Stimulated activated CD8-positive, alpha-beta memory T cell treated with anti-CD3 and anti-CD28 coated beads, Interleukin-12 subunit alpha, Interleukin-12 subunit beta, amount 100 ng/mL, for 24 hours (primary cell): ENCODE measurements around the gene PTTG1IP2.
"Not testable (repeated sequence)": the region's sequence is repeated elsewhere in the genome, so short reads cannot be mapped to it uniquely, and the experiment has no call there.

Experiments used
- DNase-seq: peaks from one replicate; pipeline ENCODE4 v3.0.0-alpha.2; 2020; ENCODE audit errors: extremely low read depth

PTTG1IP2 gene

GRCh38 chr7:90469554-90469953, at the start of gene PTTG1IP2:
PTTG1IP2 (plus strand) TSS chr7:90469639; CDS start chr7:90469787, 148 bp downstream.
- no peak for DNase-seq

- no peak for DNase-seq
Observed at GRCh38 chr7:90421651-90422050, 47.8 kb upstream of the PTTG1IP2 start.

GRCh38 chr7:90424720-90425119, 44.7 kb upstream of the PTTG1IP2 start:
- no peak for DNase-seq

- DNase-seq, result no peak
Observed at GRCh38 chr7:90425376-90425775, 44.1 kb upstream of the PTTG1IP2 start.

GRCh38 chr7:90430614-90431460, 38.6 kb upstream of the PTTG1IP2 start:
- DNase-seq, result no peak

GRCh38 chr7:90432752-90433151, 36.7 kb upstream of the PTTG1IP2 start:
- DNase-seq, result no peak

GRCh38 chr7:90433221-90433620, 36.2 kb upstream of the PTTG1IP2 start:
- DNase-seq, result no peak

GRCh38 chr7:90445633-90446032, 23.8 kb upstream of the PTTG1IP2 start:
- DNase-seq, result no peak

- no peak for DNase-seq
Observed at GRCh38 chr7:90446137-90446899, 23.1 kb upstream of the PTTG1IP2 start.

GRCh38 chr7:90453259-90453891, 16.1 kb upstream of the PTTG1IP2 start:
- no peak for DNase-seq

GRCh38 chr7:90453931-90454330, 15.5 kb upstream of the PTTG1IP2 start:
- no peak for DNase-seq

GRCh38 chr7:90455163-90456030, 14.0 kb upstream of the PTTG1IP2 start:
- DNase-seq, result no peak

- DNase-seq, result no peak
Observed at GRCh38 chr7:90458104-90458503, 11.3 kb upstream of the PTTG1IP2 start.

GRCh38 chr7:90459888-90460287, 9.6 kb upstream of the PTTG1IP2 start:
- DNase-seq, result no peak

GRCh38 chr7:90461219-90461618, 8.2 kb upstream of the PTTG1IP2 start:
- no peak for DNase-seq

- DNase-seq, result not testable (repeated sequence)
Observed at GRCh38 chr7:90463151-90463628, 6.2 kb upstream of the PTTG1IP2 start.

- DNase-seq, result no peak
Observed at GRCh38 chr7:90465816-90466215, 3.6 kb upstream of the PTTG1IP2 start.

GRCh38 chr7:90472805-90473540, 3.5 kb downstream of the PTTG1IP2 start:
- no peak for DNase-seq

- no peak for DNase-seq
Observed at GRCh38 chr7:90473814-90474213, 4.4 kb downstream of the PTTG1IP2 start.
